ENCODE measurements around the gene PSMB10.
"Not testable (repeated sequence)": the region's sequence is repeated elsewhere in the genome, so short reads cannot be mapped to it uniquely, and the experiment has no call there.

The PSMB10 gene

DNA sequence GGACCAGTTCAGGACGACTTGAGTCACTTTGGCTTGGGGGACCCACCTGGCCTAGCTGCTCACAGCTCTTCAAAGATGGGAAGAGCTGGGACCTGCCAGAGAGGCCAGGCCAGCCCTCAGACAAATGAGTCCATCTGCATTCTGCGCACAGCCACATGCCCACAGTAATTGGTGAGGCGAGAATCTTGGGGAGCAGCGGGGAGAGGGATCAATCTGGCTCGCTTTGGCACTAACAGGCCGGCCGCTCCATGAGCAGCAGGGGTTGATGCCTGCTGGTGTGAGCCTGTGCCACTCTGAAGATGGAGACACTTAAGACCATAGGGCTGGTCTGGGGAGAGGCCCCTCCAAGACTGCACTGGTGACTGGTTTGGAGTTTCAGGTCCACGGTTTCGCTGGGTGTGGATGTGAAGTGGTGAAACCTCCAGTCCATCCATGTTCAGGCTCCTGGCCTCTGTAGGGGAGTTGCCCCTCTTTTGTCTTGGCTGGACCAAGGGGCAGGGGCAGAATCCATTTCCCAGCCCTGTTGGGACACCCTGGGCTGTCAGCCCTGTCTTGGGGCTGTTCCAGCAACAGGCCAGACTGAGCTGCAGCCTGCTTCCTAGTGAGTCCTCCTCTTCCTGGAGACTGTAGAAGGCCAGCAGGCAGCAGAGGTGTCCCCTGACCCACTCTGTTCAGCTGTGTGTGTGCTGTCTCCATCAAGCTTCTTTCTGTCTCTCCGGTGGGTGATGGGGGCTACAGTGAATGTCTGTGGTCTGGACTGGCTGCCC, 12.3 kb downstream of the PSMB10 start:
- no peak for DNase-seq

DNA sequence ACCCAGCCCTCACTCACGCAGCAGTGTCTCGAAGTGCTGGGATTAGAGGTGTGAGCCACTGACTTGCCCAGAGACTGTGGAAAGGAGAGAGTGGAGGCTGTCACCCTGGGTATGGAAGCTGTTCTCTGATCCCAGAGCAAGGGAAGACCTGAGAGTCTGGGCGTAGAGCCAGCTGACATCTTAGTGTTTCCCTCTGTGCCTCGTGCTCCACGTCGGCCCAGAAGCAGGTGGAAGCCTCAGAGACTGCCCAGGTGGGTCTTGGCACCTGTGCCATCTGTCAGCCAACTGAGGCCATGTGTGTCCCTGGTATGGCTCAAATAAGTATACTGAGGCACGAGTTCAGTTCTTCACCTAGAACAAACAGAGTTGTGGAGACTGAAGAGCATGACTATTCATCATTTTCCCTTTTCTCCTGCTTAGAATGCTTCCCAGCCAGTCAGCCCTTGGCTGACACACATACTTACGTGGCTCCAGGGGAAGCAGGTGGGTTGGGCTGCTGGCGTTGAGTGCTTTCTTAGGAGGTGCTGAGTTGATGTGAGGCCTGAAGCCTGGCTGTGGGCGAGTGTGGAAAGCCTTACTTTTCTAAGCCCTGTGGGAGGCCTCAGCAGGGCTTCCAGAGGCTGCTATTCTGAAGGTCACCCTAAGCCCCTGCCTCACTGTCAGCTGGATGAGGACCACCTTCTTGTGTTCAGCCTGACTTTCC, 13.1 kb downstream of the PSMB10 start:
- no peak for DNase-seq

DNA sequence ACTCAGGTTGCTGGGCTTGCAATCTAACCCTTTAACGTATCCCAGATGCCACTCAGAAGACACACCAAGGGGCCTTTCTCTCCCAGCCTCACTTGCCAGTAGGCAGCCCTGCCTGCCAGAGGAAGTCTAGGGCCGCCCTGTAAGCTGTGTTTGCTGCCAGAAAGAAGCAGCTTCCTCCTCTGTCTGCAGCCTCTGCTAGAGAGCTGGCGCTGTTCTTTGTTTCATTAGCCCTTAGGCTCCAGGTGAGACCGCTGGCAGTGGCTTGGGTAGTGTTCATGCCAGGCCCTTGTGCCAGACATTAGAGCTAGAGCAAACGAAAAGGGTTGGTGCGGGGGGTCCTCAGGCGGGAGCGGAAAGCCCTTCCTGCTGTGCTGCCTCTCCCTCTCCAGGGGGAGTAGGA, 13.9 kb downstream of the PSMB10 start:
- no peak for DNase-seq

DNA sequence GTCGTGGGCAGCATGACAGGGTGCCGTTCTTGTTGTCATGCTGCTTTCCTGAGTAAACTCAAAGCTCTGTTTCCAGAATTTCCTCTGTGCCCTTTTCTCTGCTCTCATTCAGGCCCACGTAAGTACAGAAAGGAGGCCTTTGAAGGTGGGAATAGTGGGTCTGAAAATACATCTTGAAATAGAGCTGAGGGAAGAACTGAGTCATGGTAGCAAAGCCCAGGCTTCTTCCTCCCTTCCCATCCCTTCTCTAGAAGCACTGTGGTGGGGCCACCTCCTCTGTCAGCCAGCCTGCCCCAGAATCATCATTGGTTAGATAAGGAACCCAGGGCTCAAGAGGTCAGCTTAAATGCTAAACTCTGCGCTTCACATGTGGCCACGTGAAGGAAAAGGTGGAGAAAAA, 14.4 kb downstream of the PSMB10 start:
- no peak for DNase-seq

DNA sequence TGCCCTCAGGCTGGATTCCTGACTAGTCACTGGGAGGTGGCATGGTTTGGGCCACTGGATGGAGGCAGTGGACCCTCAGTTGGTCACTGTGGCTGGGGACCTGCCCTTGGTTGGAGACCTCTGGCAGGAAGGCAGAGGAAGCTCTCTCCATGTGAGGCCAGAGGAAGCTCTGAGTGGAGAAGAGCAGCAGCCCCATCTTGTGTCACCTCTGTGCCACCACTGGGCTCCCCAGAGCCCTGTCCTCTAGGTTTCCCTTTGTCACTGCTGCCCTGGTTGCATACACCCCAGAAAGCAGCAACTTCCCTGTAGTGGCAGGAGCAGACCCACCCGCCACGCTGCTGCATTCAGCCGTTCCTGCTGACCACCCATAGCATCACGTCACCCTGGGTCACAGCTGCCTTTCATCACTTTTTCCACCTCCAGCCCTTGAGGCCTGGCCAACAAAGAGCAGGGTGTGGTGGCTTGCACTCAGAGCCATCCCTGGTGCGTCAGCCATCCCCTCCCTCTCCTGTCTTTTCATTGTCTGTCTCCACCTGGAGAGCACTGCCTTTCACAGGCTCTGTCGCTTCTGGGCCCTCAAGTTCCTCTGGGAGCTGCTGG, 16.9 kb downstream of the PSMB10 start:
- no peak for DNase-seq

DNA sequence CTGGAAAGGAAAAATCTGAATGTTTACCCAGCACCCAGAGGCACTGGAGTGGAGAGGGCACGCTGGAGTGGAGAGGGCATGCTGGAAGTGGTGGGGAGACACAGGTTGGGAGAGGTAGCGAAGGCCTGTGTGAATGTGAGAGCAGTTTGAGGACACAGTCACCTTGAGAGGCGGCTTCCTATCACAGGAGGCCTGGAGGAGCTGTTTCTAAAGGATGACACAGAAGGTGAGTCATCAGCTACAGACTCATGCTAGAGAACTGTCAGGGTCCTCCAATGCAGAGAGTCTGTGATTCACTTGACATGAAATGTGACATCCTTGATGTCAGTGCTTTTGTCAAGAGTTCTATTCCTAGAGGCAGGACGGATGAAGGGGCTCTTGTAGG, 18.8 kb downstream of the PSMB10 start:
- peak; percentile 8 for DNase-seq

DNA sequence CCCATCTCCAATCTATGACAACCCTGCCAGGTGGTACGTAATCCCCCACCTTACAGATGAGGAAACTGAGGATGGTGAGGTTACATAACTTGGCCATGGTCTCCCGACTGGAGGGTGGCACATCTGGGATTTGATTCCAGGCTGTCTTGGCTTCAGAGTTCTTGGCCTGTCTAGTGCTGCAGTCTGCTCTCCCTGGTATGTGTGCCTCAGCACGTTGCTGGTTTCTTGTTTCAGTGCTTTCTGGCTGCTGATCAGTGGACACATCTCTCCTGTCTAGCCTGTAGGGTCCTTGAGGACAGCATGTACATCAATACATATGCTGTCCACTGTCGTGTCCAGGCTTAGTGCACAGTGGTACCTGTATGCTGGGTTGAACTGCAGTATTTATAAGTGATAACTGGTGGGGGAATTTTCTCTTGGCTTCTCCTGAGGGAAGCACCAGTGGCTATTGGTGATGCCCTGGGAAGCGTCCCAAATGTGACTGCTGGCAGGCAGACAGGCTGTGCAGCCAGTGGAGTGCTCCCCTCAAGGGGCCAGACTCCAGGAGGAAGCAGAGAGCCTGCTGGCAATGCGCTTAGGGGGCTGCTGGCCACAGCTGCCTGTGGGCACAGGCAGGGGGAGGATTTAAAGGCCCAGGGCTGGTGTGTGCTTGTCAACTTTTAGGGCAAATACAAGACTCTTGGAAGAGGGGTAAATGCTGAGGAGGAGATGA, 19.4 kb downstream of the PSMB10 start:
- DNase-seq: no peak

DNA sequence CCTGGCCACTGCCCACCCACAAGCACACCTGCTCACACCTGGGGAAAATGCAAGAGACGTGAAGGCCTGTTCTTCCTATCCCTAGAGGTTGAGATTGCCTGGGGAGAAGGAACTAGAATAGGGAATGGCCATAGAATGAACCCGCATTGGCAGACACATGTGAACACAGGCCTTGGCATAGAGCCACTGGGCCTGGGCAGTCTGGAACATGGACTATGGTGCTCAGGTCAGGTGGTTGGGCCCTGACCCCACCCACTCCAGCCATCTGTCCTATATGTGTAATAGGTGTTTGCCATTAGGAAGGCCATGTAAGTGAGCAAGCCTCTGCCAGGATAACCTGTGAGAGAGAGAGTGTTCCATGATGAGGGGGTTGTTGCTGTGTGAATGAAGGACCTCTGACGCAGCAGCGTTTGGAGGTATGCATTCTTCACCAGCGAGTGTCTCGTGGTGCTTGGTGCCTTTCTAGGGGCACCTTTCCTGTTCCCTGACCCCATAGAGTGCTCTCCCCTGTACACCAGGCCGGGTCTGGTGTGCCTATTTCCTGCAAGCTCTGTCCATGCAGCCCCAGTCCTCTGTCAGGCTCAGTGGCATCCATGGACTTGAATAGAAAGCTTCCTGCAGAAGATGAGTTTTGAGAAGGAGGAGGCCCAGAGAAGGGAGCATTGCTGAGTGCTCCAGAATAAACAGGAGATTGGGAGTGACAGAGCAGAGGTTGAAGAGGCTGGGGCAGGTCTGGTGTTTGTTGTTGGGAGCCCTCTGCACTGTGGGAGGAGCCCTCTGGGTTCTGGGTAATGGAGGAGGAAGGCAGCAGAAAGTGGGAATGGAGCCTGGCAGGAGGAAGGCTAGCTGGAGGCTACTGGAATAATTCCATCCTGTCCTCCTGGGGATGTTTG, 20.6 kb downstream of the PSMB10 start:
- DNase-seq: no peak

DNA sequence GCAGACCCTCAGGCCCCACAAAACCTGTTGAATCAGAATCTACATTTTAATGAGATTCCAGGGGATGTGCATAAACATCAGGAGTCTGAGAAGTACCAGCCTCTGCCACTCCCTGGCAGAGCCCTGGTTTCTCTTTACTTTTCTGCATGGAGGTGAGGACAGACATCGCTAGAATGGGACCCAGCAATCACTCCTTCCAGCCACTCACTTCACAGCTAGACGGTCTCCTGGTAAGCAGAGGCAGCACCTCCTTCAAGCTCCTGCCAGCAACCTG, 21.2 kb downstream of the PSMB10 start:
- not testable (repeated sequence) for DNase-seq

DNA sequence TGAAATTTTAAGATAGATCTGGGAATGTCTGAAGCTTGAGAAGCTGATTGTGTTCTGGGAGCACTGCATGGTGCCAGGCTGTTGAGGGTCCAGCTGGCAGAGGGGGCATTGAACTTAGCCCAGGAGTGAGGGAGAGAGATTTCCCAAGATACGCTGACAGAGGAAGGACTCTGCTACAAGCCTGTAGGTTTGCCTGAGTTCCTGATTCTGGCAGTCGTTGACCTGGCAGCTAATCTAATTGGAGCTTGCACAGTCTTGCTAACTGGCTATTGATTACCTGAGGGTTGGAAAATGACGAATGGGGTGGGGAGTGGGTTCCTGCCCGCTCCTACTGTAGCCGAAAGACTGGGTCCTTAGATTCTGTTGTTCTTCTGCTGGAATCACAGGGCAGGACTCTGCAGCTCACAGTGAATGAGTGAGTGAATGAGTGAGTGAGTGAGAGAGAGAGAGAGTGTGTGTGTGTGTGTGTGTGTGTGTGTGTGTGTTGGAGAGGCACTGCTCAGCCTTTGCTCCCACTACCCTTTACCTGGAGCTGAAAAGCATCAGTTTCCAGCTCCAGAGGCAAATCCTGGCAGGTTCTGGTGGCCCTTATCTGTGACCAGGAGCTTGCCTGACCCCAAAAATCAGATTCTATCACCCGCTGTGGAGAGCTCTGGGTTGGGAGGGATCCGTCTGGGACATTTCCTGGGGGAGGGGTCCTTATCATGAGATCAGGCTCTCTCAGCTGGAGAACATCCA, 21.7 kb downstream of the PSMB10 start:
- no peak for DNase-seq

DNA sequence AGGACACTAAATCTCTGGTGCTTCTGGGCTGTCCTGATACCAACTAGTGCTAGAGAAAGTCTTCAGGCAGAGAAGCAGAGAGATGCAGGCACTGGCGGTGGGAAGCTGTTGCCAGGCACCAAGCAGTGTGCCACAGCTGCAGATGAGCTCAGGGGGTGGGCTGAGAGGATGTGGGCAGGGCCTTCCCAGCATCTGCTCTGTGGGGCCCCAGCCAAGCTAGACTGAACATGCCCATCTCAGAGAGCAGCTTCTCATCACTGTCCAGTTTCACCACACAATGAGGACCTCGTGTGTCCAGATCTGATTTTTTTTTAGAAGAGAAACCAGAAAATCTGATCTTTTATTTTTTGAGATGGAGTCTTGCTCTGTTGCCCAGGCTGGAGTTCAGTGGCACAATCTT, 26.5 kb downstream of the PSMB10 start:
- DNase-seq: no peak

DNA sequence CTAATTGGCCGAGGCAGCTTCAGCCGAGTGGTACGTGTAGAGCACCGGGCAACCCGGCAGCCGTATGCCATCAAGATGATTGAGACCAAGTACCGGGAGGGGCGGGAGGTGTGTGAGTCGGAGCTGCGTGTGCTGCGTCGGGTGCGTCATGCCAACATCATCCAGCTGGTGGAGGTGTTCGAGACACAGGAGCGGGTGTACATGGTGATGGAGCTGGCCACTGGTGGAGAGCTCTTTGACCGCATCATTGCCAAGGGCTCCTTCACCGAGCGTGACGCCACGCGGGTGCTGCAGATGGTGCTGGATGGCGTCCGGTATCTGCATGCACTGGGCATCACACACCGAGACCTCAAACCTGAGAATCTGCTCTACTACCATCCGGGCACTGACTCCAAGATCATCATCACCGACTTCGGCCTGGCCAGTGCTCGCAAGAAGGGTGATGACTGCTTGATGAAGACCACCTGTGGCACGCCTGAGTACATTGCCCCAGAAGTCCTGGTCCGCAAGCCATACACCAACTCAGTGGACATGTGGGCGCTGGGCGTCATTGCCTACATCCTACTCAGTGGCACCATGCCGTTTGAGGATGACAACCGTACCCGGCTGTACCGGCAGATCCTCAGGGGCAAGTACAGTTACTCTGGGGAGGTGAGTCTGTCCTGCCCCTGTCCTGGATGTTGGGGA, 27.5 kb downstream of the PSMB10 start:
- DNase-seq: no peak

DNA sequence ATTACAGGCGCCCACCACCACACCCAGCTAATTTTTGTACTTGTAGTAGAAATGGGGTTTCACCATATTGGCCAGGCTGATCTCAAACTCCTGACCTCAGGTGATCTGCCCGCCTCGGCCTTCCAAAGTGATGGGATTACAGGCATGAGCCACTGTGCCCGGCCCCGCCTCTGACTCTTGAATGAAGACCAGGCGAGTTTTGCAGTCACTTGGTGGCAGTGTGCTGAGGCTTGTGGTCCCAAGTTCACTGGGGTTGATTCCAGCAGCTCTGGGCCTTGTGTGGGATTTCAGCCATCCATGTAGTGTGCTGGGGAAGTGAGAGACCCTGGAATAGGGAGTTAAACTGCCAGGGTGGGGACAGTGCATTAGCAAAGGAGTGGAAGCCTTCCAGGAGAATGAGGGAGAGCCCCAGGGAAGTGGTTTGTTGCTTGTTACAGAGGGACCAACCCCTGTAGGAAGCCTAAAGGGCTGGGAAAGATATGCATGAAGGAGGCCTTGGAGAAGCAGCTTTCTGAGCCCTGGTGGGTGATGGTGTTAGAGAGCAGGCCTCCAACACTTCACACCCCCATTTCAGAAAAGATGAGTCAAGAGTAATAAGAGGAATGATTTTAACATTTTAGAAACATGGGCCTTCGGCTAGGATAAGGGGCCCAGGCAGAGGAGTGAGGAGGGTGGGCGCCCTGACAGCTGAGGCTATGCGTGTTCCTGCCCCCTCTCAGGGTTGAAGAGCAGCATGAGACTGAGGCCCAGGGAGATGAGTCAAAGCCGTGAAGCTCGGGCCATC, 29.1 kb downstream of the PSMB10 start:
- no peak for DNase-seq

DNA sequence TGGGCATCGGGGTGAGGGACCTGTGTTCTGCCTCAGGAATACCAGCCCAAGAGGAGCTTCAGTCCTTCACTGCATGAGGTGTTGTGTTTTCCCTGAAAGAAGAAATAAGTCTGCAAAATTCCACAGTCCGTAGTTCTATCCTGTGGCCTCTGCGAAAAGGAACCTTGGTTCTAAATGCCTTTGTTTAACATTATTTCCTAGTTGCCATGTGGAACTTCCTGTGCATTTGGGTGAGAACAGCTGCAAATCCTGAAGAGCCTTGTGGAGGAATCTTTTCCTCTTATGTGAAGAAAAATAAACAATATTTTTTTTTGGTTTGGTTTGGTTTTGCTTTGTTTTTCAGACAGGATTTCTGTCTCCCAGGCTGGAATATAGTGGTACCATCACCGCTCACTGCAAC, 33.8 kb downstream of the PSMB10 start:
- DNase-seq: no peak

DNA sequence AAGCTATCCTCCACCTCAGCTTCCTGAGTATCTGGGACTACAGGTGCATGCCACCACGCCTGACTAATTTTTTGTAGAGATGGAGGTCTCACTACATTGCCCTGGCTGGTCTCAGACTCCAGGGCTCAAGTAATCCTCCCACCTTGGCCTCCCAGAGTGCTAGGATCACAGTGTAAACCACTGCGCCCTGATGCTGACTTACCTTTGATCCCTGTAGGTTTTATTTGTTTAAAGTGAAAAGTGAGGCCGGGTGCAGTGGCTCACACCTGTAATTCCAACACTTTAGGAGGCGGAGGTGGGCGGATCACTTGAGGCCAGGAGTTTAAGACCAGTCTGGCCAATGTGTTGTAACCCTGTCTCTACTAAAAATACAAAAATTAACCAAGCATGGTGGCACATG, 34.9 kb downstream of the PSMB10 start:
- no peak for DNase-seq

DNA sequence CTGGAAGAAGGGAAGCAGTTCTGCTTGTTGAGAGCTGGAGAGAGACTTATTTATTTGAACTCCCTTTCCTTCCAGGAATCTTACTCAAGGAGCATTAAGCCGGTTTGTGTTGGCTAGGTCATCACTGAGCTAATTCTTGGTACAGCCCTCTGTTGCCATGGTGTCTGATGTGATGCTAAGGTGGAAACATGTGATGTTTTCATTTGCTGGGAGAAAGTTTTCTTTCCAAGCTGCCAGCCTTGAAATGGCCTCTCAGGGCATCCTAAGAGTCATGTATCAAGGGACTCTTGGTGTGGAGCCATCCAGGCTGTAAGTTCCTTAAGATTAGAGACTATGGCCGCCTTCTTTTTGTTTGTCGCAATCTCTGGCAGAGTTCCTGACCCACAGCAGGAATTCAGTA, 39.4 kb downstream of the PSMB10 start:
- DNase-seq: no peak

DNA sequence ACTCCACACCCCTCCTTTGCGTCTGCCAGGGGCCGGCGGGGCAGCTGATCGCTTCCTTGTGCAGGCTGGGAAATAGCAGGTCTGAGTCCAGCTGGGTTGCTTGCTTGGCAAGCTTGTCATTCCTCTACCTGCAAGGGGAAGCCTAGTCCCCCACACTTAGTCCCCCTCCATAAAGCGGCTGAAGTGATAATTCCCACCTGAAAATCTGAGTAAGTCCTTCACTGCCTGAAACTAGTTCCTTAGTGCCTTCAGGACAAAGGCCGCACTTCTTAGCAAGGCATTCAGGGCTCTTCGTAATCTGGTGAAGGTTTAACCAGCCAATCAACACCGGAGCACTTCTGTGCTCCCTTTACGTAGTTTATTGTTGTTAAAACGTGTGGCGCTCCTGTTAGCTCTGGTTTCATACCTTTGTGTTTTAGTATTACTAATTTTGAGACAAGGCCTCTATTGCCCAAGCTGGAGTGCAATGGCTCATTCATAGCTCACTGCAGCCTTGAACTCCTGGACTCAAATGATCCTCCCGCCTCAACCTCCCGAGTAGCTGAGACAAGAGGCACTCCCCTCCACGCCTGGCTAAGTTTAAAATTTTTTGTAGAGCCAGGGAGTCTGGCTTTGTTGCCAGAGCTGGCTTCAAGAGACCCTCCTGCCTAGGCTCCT, 42.8 kb downstream of the PSMB10 start:
- no peak for DNase-seq

DNA sequence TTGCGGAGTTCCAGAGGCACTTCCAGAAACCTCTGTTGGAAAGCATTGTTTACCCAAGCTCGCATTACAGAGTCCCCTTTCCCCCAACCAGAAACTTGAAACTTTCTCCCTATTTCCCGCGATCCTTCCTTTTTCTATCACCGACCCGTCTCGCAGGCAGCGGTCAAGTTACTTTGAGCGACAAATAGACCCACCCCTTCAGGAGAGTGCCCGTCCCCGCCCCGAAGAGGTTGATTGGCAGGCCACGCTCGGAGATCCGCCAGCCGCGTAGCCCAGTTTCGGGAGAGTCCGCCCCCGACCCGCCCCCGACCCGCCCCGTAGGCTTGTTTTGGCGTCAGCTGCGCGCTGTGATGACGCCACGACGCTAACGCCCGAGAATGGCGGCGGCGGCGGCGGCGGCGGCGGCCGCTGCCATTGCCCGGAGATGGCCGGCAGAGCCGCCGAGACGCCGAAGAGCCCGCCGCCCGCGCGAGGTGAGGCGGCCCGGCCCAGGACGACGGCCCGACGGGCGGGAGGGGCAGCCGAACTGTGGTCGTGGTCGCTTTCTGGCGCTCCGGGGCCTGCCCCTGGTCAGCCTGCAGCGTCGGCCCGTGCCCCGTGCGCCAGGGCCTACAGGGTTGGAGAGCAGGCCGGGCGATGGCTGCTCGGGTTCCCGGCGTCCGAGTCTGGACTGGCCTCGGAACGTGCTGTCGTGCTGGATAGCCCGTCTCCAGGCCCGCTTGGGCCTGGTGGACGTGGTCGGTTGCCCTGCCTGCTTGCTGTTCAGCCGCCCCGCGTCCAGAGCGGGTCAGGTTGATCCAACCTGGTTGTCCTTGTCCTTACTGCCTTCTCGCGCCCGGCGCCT, 43.5 kb downstream of the PSMB10 start, which contains the start of gene PSKH1:
Gene PSKH1, plus strand, starts transcription at position 356 of the 844 bp plus-strand sequence. CDS start 15,496 bp downstream, outside the sequence.
- DNase-seq: peak; percentile 86

DNA sequence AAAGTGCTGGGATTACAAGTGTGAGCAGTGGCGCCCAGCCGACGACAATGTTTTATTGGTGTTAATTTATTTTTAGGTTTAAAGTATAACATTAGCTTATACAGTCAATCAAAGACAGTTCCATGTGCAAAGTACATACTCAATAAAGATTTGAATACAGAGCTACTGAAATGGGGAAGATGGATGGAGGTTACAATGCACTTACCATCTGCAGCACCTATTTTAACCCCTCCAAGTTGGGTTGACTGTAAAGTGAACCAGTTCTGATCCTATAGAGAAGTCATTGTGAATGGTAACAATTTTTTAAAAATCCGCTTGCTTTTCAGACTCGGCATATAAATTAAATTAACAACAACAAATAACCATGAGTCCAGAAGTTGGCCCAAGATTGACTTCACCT, 44.3 kb downstream of the PSMB10 start:
- DNase-seq: no peak
